Endothelial cell of umbilical vein (primary cell): Measurements from ENCODE around the gene SLC34A1. TPM values are rescaled to one million over a fixed set of nuclear protein-coding genes. Genes with fewer than 3 reads are reported as not detected.

ENCODE experiments used
- BruUV-seq: library from RNA; stranded (reverse); fragments of 400-500 nt; replicated peaks from 2 replicates; lab custom pipeline; 2021; lab: Mats Ljungman, UMichigan
- CTCF ChIA-PET: fragments of 300-600, 350-600 bp; sonication (Branson Sonifier 250); formaldehyde crosslinking; loops from one replicate; lab custom pipeline; 2021; ENCODE audit warnings: antibody characterized with exemption, inconsistent platforms; lab: Charles Lee
- POLR2A ChIA-PET: fragments of 300-600, 350-600 bp; sonication (Branson Sonifier 250); formaldehyde crosslinking; loops from one replicate; lab custom pipeline; 2021; ENCODE audit warnings: antibody characterized with exemption, inconsistent platforms; lab: Charles Lee
- DNase-seq: peaks from one replicate; pipeline ENCODE4 v3.0.0-alpha.2; 2011; ENCODE audit warnings: low read depth, low spot score
- FAIRE-seq: peaks from 2 replicates; lab custom pipeline; 2011; peaks lifted over from hg19 to GRCh38; lab: Jason Lieb, UNC
- H2AFZ ChIP-seq: 2 replicates; pipeline ENCODE4 v1.6.0; 2012; ENCODE audit warnings: low read depth, low read length, control low read depth, inconsistent platforms
- H3K27ac ChIP-seq: 2 replicates; pipeline ENCODE4 v1.5.1; 2011; ENCODE audit warnings: low read depth, mild to moderate bottlenecking, control low read depth, low read length, moderate library complexity; ENCODE audit not compliant: insufficient read depth
- H3K27me3 ChIP-seq, 2 experiments: 2 replicates each; pipeline versions ENCODE4 v1.6.0 to v1.6.1; 2011; ENCODE audit warnings: low read length in 2 of 2, mixed read lengths in 1 of 2; ENCODE audit not compliant: control insufficient read depth in 2 of 2, insufficient read depth in 2 of 2
- H3K36me3 ChIP-seq, 2 experiments: 2 replicates in 1 of 2; 3 replicates in 1 of 2; pipeline ENCODE4 v1.5.1; 2011; ENCODE audit warnings: low read length in 2 of 2, mild to moderate bottlenecking in 1 of 2, moderate library complexity in 1 of 2; ENCODE audit not compliant: control insufficient read depth in 2 of 2, insufficient read depth in 2 of 2; ENCODE audit errors: extremely low read depth in 1 of 2
- H3K4me1 ChIP-seq: 3 replicates; pipeline ENCODE4 v1.5.1; 2011; ENCODE audit warnings: mild to moderate bottlenecking, low read length; ENCODE audit not compliant: control insufficient read depth, insufficient read depth; ENCODE audit errors: extremely low read depth
- H3K4me2 ChIP-seq: 2 replicates; pipeline ENCODE4 v1.6.1; 2011; ENCODE audit warnings: low read length, control low read depth, mixed read lengths; ENCODE audit not compliant: insufficient read depth
- H3K4me3 ChIP-seq, 3 experiments: fragments of 200-600 bp in 1 of 3; sonication (generic), shearing (Covaris generic) in 1 of 3; replicated peaks in 1 of 3; 2 replicates each; pipeline ENCODE4 v1.5.1; 2011 to 2016; ENCODE audit warnings: control low read depth in 3 of 3, low read length in 3 of 3, mild to moderate bottlenecking in 2 of 3, inconsistent platforms in 1 of 3, low read depth in 1 of 3, moderate library complexity in 1 of 3; ENCODE audit not compliant: insufficient read depth in 1 of 3
- H3K79me2 ChIP-seq: 2 replicates; pipeline ENCODE4 v1.6.0; 2012; ENCODE audit warnings: low read length, inconsistent platforms; ENCODE audit not compliant: control insufficient read depth, insufficient read depth
- H3K9ac ChIP-seq: replicated peaks from 2 replicates; pipeline ENCODE3; 2011; ENCODE audit warnings: low read length, control low read depth; ENCODE audit not compliant: insufficient read depth; ENCODE audit errors: extremely low read depth
- H3K9me1 ChIP-seq: replicated peaks from 3 replicates; pipeline ENCODE4 v1.6.0; 2011; ENCODE audit warnings: mild to moderate bottlenecking, low read length; ENCODE audit not compliant: control insufficient read depth, insufficient read depth; ENCODE audit errors: extremely low read depth
- H3K9me3 ChIP-seq: replicated peaks from 2 replicates; pipeline ENCODE4 v1.5.1; 2012; ENCODE audit warnings: low read length, inconsistent platforms; ENCODE audit not compliant: control insufficient read depth, insufficient read depth
- H4K20me1 ChIP-seq: replicated peaks from 2 replicates; pipeline ENCODE3; 2011; ENCODE audit warnings: mild to moderate bottlenecking, low read length; ENCODE audit not compliant: control insufficient read depth, insufficient read depth; ENCODE audit errors: extremely low read depth
- EZH2 ChIP-seq: IDR thresholded peaks from 2 replicates; pipeline ENCODE4 v1.6.1; 2012; ENCODE audit warnings: borderline replicate concordance, low read depth, mild to moderate bottlenecking, moderate library complexity, low read length, inconsistent platforms; ENCODE audit not compliant: severe bottlenecking
- FOS ChIP-seq: IDR thresholded peaks from 2 replicates; pipeline ENCODE4 v1.6.1; 2011; ENCODE audit warnings: mild to moderate bottlenecking, low read length, moderate library complexity, borderline replicate concordance; ENCODE audit not compliant: insufficient read depth
- GATA2 ChIP-seq: IDR thresholded peaks from 2 replicates; pipeline ENCODE4 v1.7.0; 2011; ENCODE audit warnings: low read depth, mild to moderate bottlenecking, moderate library complexity, mixed read lengths, low read length; ENCODE audit not compliant: insufficient read length, insufficient read depth
- MAX ChIP-seq: IDR thresholded peaks from 2 replicates; pipeline ENCODE4 v1.6.1; 2011; ENCODE audit not compliant: insufficient read depth, insufficient read length
- POLR2AphosphoS5 ChIP-seq: IDR thresholded peaks from 2 replicates; pipeline ENCODE4 v1.6.1; 2012; ENCODE audit warnings: low read depth, mild to moderate bottlenecking, control low read depth, low read length, moderate library complexity; ENCODE audit not compliant: insufficient read depth
- dilution Hi-C: fragments of 300-500 bp; cut with MboI; formaldehyde crosslinking; loops from one replicate; pipeline ENCODE4 v1.15.0; 2019; ENCODE audit warnings: low sequenced_read_pairs; ENCODE audit not compliant: extremely low pct_ligation_motif_present
- intact Hi-C: fragments of 100-400 bp; cut with micrococcal nuclease; formaldehyde crosslinking; loops from one replicate; pipeline ENCODE4 v1.10.0; 2022
- polyA plus RNA-seq, 4 experiments: library from polyadenylated mRNA; depleted of rRNA in 3 of 4; stranded (reverse) in 3 of 4; unstranded in 1 of 4; fragments of >200 nt; gene quantifications; 2 replicates each; pipeline versions ENCODE4 v1.2.1 to v1.2.3, GENCODE V29; 2011 to 2012; ENCODE audit warnings: missing spikeins in 1 of 4
- total RNA-seq: library from RNA; stranded (reverse); gene quantifications from 2 replicates; pipeline ENCODE4 v1.2.3, GENCODE V29; 2021

Gene SLC34A1
- total and polyA plus RNA-seq, 2 donors (not counting 3 experiments of a cell fraction or from before 2014, with no cell fraction given) = not detected

- H3K27me3 ChIP-seq = no peaks in the 10 kb centered on the region
- H4K20me1 ChIP-seq = no peaks in the 10 kb centered on the region
- H3K27ac ChIP-seq = no peak overlapping the region
- no peak for TF ChIP-seq POLR2AphosphoS5
- TF ChIP-seq MAX = no peak
- TF ChIP-seq GATA2 = no peak
- no peak for TF ChIP-seq FOS
- TF ChIP-seq EZH2 = no peak
- dilution Hi-C loops (no loop called here), intact Hi-C loops (loop anchor here (1.0 kb wide), 2 partner anchors 8 to 20 kb away; partner anchors contain the start of gene GRK6)
- ChIA-PET POLR2A (interaction anchor here (0.5 to 1.2 kb wide), 3 partner anchors 9 to 359 kb away, joined by 3 to 5 read pairs (median 4); partner anchors contain the start of gene FGFR4), CTCF (interaction anchor here (1.1 to 13.5 kb wide), 7 partner anchors 9 to 55 kb away, joined by 3 to 288 read pairs (median 9); partner anchors contain the start of genes GRK6 and PFN3)
- BruUV-seq = no TSS peak
- H3K4me3 ChIP-seq = peak overlapping the region in 1 of 3 experiments; percentile 58
- no peak overlapping the region for H2AFZ ChIP-seq
- no peak for DNase-seq
- no peaks in the 10 kb centered on the region for H3K9me3 ChIP-seq
- H3K79me2 ChIP-seq = no peaks in the 10 kb centered on the region
- H3K4me2 ChIP-seq = peak overlapping the region; percentile 65
- H3K4me1 ChIP-seq = peaks cover 14% of the 10 kb centered on the region
- H3K9me1 ChIP-seq = no peaks in the 10 kb centered on the region
- H3K9ac ChIP-seq = no peak overlapping the region
- no peak for FAIRE-seq
- peaks cover 0 to 5% of the 10 kb centered on the region in 2 experiments for H3K36me3 ChIP-seq
Measured at GRCh38 chr5:177445917-177446199, 61.6 kb downstream of the SLC34A1 start.
